ENCODE results near the gene PRKCA. TPM values are rescaled to one million over a fixed set of nuclear protein-coding genes. Genes with fewer than 3 reads are reported as not detected.

The PRKCA gene
- total RNA-seq, 2 experiments from 2014 or later: 84.4 to 87.9 TPM

DNA sequence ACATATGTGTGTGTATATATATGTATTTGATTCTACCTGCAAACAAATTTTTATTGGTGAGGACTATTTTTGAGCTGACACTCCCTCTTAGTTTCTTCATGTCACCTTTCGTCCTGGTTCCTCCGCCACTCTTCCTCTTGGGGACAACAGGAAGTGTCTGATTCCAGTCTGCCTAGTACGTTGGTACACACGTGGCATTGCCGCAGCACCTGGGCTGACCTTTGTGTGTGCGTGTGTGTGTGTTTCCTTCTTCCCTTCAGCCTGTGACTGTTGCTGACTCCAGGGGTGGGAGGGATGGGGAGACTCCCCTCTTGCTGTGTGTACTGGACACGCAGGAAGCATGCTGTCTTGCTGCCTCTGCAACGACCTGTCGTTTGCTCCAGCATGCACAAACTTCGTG is 503.2 kb downstream of the PRKCA start:
- Mint-ChIP-seq H3K36me3 (ENCODE audit: low read depth) (peaks cover 24% of the 10 kb centered on the region), H3K27ac (no peak overlapping the region), H3K27me3 (no peaks in the 10 kb centered on the region), H3K4me1 (ENCODE audit: low read depth) (peaks cover 24% of the 10 kb centered on the region), H3K9me3 (no peaks in the 10 kb centered on the region), H3K4me3 (no peak overlapping the region)
- TF ChIP-seq, protein P1, sequence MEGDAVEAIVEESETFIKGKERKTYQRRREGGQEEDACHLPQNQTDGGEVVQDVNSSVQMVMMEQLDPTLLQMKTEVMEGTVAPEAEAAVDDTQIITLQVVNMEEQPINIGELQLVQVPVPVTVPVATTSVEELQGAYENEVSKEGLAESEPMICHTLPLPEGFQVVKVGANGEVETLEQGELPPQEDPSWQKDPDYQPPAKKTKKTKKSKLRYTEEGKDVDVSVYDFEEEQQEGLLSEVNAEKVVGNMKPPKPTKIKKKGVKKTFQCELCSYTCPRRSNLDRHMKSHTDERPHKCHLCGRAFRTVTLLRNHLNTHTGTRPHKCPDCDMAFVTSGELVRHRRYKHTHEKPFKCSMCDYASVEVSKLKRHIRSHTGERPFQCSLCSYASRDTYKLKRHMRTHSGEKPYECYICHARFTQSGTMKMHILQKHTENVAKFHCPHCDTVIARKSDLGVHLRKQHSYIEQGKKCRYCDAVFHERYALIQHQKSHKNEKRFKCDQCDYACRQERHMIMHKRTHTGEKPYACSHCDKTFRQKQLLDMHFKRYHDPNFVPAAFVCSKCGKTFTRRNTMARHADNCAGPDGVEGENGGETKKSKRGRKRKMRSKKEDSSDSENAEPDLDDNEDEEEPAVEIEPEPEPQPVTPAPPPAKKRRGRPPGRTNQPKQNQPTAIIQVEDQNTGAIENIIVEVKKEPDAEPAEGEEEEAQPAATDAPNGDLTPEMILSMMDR (IDR thresholded peaks at IDR 0.05): no peak
- ATAC-seq (no peak), DNase-seq (no peak)
- ChIA-PET CTCF (no interaction called here), POLR2A (no interaction called here)
- intact Hi-C loops (cut with micrococcal nuclease): no loop called here

DNA sequence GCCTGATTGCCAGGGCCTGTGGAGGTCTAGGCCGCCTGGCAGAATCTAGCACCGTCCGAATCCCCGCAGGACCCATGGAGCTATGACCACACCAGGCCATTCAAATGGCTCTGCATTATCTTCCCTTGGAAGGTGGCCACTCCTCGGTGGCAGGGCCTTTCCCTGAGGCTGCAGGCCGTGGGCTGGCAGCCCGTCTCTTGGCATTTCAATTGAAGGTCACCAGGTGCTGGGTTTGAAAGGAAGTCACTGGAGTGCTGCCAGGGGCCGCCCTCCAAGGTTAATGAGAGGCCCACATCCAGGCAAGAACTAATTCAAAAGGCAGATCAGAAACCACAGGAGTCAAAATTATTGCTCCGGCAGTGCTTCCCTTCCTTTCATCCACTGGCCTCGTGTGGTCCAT is 504.8 kb downstream of the PRKCA start:
- ATAC-seq: no peak
- CTCF ChIA-PET: no interaction called here

DNA sequence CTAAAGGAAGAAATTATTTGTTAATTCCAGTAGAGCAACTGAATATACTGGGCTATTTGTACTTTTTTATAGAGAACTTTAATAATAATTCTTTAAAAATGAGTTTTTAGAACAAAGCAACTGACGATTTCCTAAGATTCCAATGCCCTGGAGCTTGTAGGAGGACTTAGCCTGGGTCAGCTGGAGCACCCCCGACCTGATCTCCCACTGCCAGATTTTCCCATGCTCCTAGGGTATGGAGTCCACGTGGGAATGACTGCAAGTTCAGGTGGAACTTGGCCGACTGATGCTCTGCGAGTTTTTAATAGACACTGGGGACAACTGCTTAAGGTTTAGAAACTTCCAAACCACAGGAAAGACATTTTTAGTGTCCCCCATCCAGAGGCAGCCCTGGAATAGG is 507.0 kb downstream of the PRKCA start:
- Mint-ChIP-seq H3K27me3 (no peaks in the 10 kb centered on the region), H3K9me3 (no peaks in the 10 kb centered on the region), H3K4me3 (no peak overlapping the region), H3K4me1 (ENCODE audit: low read depth) (peaks cover 24% of the 10 kb centered on the region), H3K27ac (no peak overlapping the region), H3K36me3 (ENCODE audit: low read depth) (peaks cover 15% of the 10 kb centered on the region)
- TF ChIP-seq, protein P1 (IDR thresholded peaks at IDR 0.05): no peak
- POLR2A ChIA-PET: no interaction called here
- CTCF ChIA-PET: no interaction called here
- intact Hi-C loops (cut with micrococcal nuclease): no loop called here
- no peak for ATAC-seq
- no peak for DNase-seq

More for the DNA sequence above, 504.8 kb downstream of the PRKCA start:
- no peak overlapping the region for H3K4me3 Mint-ChIP-seq
- DNase-seq: no peak
- no peaks in the 10 kb centered on the region for H3K27me3 Mint-ChIP-seq
- no peak overlapping the region for H3K27ac Mint-ChIP-seq
- no peaks in the 10 kb centered on the region for H3K9me3 Mint-ChIP-seq
- intact Hi-C loops (cut with micrococcal nuclease): no loop called here
- peaks cover 19% of the 10 kb centered on the region for H3K36me3 Mint-ChIP-seq (ENCODE audit: low read depth)
- H3K4me1 Mint-ChIP-seq (ENCODE audit: low read depth): peaks cover 24% of the 10 kb centered on the region
- TF ChIP-seq, protein P1 (IDR thresholded peaks at IDR 0.05): no peak
- POLR2A ChIA-PET: interaction anchor here (1.0 kb wide), 1 partner anchor 60 kb away, joined by 3 read pairs; no protein-coding TSS in a partner anchor

DNA sequence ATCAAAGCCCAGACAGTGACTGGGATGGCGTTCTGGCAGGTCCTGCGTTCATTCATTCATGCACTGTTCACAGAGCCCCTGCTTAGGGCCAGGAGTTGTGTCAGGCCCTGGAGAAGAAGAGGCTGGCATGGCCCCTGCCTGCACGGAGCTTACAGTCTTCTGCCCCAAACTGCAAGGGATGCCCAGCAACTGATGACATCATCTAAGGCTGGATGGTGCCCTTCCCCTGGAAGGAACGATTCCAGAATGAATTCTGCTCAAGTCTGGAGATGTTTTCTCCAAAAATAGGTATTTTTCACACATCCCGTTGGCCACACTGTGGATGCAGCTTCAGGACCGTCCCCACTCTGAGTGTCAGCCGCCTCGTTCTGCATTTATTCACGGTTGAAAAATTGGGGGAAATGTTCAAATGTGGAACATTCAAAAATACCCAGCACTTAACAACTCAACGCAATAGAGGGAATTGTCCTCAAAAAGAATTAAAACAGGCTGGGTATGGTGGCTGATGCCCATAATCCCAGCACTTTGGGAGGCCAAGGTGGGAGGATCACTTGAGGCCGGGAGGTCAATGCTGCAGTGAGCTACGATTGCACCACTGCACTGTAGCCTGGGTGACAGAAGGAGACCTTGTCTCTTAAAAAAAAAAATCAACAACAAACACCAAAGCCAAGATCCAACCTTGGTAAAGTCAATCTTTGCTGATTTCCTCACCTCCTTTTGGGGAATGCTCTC is 508.7 kb downstream of the PRKCA start:
- no peak overlapping the region for H3K4me3 Mint-ChIP-seq
- no peak overlapping the region for H3K27ac Mint-ChIP-seq
- no peak for ATAC-seq
- no peak for DNase-seq
- H3K36me3 Mint-ChIP-seq (ENCODE audit: low read depth): peaks cover 9% of the 10 kb centered on the region
- H3K9me3 Mint-ChIP-seq: no peaks in the 10 kb centered on the region
- H3K4me1 Mint-ChIP-seq (ENCODE audit: low read depth): peaks cover 17% of the 10 kb centered on the region
- H3K27me3 Mint-ChIP-seq: no peaks in the 10 kb centered on the region
- ChIA-PET CTCF (no interaction called here), POLR2A (no interaction called here)
- TF ChIP-seq, protein P1 (IDR thresholded peaks at IDR 0.05): no peak
- intact Hi-C loops (cut with micrococcal nuclease): no loop called here

DNA sequence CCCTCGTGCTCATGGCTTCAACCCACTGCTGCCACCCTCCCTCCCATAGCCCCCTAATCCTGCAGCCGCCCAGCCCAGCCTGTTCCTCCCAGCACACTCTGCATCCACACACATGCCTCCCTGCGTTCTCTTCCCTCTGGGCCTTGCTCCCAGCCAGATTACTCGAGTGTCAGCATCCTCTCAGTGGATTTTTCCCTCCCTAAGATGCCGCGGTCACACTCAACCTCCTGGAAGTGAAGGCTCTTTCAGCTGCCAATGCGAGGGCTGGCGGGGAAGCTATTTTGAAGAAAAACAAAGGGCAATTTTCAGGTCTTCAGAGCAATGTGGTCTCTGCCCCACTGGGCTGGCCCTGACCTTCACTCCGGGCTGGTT is 509.3 kb downstream of the PRKCA start:
- ATAC-seq: no peak
- DNase-seq: no peak
- Mint-ChIP-seq H3K27ac (no peak overlapping the region), H3K4me1 (ENCODE audit: low read depth) (peaks cover 16% of the 10 kb centered on the region), H3K36me3 (ENCODE audit: low read depth) (peaks cover 7% of the 10 kb centered on the region), H3K27me3 (no peaks in the 10 kb centered on the region), H3K9me3 (no peaks in the 10 kb centered on the region), H3K4me3 (no peak overlapping the region)
- ChIA-PET CTCF (no interaction called here), POLR2A (no interaction called here)
- intact Hi-C loops (cut with micrococcal nuclease): no loop called here
- TF ChIP-seq, protein P1 (IDR thresholded peaks at IDR 0.05): no peak
